Epithelial cell of esophagus (primary cell): ENCODE data around the gene RAN.
A peak's percentile ranks its signal among the peaks of the same experiment; 100 is the strongest.
"Not testable (repeated sequence)": the region's sequence is repeated elsewhere in the genome, so short reads cannot be mapped to it uniquely, and the experiment has no call there.

Experiments used
- DNase-seq: peaks from one replicate; pipeline ENCODE4 v3.0.0; 2010; ENCODE audit warnings: low read depth
- H3K4me3 ChIP-seq: 2 replicates; pipeline ENCODE4 v1.5.1; 2011; ENCODE audit warnings: mild to moderate bottlenecking, low read length, control low read depth
- TF ChIP-seq, protein P1 (sequence below): IDR thresholded peaks from 2 replicates; pipeline ENCODE4 v1.5.1; 2011; ENCODE audit warnings: low read depth, mild to moderate bottlenecking, low read length, control low read depth, inconsistent platforms; ENCODE audit not compliant: insufficient read depth; ENCODE audit errors: missing control alignments

Gene RAN

DNA sequence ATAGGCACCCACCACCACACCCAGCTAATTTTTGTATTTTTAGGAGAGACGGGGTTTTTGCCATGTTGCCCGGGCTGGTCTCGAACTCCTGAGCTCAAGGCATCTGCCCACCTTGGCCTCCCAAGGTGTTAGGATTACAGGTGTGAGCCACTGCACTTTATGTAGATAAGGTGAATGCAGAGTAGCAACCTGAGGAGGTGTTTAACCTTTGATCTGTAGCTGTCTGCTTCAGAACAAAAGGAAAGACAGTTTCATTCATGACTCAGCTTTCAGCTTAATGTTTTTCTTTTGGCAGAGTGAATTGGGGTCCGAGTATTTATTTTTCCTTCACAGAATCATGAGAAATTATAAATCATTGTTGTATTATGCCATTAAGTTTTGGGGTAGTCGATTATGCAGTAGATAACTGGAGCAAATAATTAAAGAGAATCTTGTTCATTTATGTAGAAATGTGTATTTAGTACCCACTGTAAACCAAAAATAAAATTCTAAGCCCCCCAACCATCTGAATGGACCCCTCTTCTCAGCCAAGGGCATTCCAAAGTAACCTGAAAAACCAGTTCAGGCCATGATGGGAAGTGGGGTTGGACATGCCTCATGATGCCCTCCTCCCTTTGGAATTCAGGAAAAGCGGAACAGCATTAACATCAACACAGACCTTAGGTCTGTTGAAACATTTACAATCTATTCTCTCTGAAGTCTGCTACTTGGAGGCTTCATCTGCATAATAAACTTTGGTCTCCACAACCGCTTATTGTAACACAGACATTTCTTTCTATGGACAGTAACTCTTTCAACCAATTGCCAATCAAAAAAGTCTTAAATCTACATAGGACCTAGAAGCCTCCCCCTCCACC lies 22.1 kb upstream of the RAN start:
- DNase-seq: peak; percentile 38
- TF ChIP-seq, protein P1, sequence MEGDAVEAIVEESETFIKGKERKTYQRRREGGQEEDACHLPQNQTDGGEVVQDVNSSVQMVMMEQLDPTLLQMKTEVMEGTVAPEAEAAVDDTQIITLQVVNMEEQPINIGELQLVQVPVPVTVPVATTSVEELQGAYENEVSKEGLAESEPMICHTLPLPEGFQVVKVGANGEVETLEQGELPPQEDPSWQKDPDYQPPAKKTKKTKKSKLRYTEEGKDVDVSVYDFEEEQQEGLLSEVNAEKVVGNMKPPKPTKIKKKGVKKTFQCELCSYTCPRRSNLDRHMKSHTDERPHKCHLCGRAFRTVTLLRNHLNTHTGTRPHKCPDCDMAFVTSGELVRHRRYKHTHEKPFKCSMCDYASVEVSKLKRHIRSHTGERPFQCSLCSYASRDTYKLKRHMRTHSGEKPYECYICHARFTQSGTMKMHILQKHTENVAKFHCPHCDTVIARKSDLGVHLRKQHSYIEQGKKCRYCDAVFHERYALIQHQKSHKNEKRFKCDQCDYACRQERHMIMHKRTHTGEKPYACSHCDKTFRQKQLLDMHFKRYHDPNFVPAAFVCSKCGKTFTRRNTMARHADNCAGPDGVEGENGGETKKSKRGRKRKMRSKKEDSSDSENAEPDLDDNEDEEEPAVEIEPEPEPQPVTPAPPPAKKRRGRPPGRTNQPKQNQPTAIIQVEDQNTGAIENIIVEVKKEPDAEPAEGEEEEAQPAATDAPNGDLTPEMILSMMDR: no peak
- no peak overlapping the region for H3K4me3 ChIP-seq

DNA sequence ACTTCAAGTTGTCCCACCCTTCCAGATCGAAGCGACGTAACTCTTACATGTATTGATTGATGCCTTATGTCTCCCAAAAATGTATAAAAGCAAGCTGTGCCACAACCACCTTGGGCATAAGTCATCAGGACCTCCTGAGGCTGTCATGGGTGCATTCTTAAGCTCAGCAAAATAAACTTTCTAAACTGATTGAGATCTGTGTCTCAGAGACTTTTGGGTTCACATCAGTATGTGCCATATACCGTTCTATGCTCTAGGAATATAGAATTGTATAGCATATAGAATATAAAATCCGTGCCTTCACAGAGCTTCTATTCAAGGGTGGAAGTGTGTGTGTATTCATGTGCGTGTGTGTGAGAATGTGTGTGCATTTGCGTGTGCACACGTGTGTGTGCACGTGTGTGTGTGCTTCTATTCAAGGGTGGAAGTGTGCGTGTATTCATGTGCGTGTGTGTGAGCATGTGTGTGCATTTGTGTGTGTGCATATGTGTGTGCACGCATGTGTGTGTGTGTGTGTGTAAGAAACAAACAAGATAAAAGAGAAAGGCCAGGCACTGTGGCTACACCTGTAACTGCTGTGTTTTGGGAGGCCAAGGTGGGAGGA lies 21.3 kb upstream of the RAN start:
- TF ChIP-seq, protein P1: no peak

DNA sequence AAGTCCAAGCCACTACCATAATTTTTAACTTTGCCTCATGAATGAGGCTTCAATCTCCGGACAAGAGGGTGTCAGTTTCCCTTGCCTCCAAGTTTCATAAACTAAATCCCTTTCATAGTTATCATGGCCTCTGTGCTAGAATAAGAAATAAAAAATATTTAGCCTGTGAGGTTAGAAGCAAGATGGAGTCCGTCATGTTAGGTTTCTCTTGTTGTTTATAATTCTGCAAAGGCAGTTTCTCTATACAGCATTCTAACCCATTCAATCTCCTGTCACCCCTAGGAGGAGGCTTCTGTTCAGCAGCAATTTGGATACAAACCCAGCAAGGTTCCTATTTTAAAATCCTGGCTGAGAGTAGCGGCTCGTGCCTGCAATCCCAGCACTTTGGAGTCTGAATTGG lies 15.8 kb upstream of the RAN start:
- no peak overlapping the region for H3K4me3 ChIP-seq
- TF ChIP-seq, protein P1: no peak
- no peak for DNase-seq

More for the DNA sequence above, 21.3 kb upstream of the RAN start:
- no peak overlapping the region for H3K4me3 ChIP-seq
- DNase-seq: no peak

DNA sequence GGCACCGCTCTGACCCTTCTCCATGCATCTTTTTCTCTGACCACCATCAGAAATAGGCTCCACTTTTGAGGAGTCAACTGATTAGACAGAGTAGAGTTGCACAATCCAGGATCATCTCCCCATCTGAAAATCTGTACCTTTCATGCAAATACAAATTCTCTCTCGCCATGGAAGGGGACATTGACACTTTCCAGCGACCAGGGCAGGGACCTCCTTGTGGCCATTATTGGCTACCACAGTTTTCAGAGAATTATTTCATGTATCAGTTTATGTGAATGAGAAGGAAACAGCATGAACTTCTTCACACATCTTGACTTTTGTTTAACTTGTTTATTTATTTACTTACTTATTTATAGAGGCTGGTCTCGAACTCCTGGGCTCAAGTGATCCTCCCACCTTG lies 13.8 kb upstream of the RAN start:
- TF ChIP-seq, protein P1: no peak
- DNase-seq: no peak
- no peak overlapping the region for H3K4me3 ChIP-seq

DNA sequence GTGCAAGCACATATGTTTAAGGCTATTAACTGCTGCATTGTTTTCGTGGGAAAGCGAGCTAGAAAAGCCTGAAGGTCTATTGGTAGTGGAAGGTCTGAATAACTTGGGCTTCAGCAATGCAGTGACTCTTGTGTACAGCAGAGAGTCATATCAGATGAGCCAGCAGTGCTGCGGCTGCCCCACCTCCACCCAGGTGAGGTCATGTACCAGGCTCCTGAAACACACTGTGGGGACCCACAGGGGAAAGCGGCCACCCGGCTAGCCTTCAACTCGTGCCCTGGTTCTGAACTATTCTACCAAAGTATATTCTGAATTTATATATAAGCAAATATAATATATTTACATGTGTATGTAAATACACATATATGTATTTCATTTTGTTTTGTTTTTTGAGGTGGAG lies 12.7 kb upstream of the RAN start:
- TF ChIP-seq, protein P1: no peak
- DNase-seq: peak; percentile 30
- H3K4me3 ChIP-seq: no peak overlapping the region

DNA sequence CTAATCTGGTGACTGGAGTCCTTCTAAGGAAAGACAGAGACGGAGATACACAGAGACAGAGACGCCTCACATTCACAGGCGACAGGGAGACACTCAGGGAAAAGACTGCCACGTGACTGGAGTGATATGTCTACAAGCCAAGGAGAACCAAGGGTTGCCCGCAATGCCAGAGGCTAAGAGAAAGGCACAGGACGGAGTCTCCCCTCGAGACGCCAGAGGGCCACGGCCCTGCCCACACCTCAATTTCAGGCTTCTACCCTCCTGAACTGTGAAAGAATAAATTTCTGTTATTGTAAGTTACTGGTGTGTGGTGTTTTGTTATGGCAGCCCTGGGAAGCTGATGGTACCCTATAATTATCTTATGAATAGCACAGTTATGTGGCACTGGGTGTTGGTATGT lies 11.6 kb upstream of the RAN start:
- no peak overlapping the region for H3K4me3 ChIP-seq
- no peak for DNase-seq
- TF ChIP-seq, protein P1: no peak

DNA sequence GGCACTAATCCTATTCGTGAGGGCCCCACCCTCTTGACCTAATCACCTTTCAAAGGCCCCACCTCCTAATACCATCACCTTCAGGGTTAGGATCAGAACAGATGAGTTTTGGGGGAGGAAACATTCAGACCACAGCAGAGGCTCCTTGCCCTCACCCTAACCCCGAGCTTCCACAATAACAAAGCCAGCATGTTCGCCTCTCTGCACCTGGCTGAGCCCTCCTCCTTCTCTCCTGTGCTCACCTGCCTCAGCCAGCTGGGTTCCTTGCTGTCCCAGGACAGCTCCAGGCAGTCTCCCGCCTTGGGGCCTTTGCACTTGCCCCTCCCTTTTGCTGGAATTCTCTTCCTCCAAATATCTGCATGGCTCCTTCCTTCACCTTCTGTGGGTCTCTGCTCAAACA lies 9.7 kb upstream of the RAN start:
- H3K4me3 ChIP-seq: no peak overlapping the region
- no peak for DNase-seq
- TF ChIP-seq, protein P1: no peak

DNA sequence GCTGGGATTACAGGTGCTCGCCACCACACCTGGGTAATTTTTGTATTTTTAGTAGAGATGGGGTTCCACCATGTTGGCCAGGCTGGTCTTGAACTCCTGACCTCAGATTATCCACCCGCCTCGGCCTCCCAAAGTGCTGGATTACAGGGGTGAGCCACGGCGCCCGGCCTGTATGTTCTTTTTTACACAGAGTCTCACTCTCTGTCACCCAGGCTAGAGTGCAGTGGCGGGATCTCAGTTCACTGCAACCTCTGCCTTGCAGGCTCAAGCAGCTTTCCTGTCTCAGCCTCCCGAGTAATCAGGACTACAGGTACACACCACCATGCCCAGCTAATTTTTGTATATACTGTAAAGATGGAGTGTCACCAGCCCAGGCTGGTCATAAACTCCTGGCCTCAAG lies 9.1 kb upstream of the RAN start:
- not testable (repeated sequence) for H3K4me3 ChIP-seq, DNase-seq
